Esophagus squamous epithelium (tissue), 5 donors: Measurements from ENCODE around the gene GCLC. TPM values are rescaled to one million over a fixed set of nuclear protein-coding genes. Genes with fewer than 3 reads are reported as not detected.
"Not testable (repeated sequence)": the region's sequence is repeated elsewhere in the genome, so short reads cannot be mapped to it uniquely, and the experiment has no call there.

Source experiments
- DNase-seq: peaks from one replicate; lab custom pipeline; 2025; lab: John Stamatoyannopoulos, UW
- H3K27ac ChIP-seq, 4 donors: fragments of 200-600 bp; sonication (generic); one replicate each; pipeline ENCODE4 v1.5.1; 2016 to 2019; ENCODE audit warnings: mild to moderate bottlenecking in 1 of 4
- H3K27me3 ChIP-seq, 4 donors: fragments of 200-600 bp; sonication (generic); 1 replicate in 3 of 4; 2 replicates in 1 of 4; pipeline versions ENCODE4 v1.5.1 to v1.6.0; 2017 to 2021; ENCODE audit warnings: antibody characterized with exemption in 1 of 4
- H3K36me3 ChIP-seq, 3 donors: fragments of 200-600 bp; sonication (generic); one replicate each; pipeline ENCODE4 v1.5.1; 2016 to 2019
- H3K4me1 ChIP-seq, 3 donors: fragments of 200-600 bp; sonication (generic); one replicate each; pipeline ENCODE4 v1.5.1; 2017 to 2019
- H3K4me3 ChIP-seq, 4 donors: fragments of 200-600 bp; sonication (generic); 1 replicate in 3 of 4; 2 replicates in 1 of 4; pipeline ENCODE4 v1.5.1; 2016 to 2019; ENCODE audit warnings: mild to moderate bottlenecking in 2 of 4, moderate library complexity in 1 of 4
- H3K9me3 ChIP-seq, 3 donors: fragments of 200-600 bp; sonication (generic); one replicate each; pipeline ENCODE4 v1.5.1; 2016 to 2019
- CTCF ChIP-seq, 6 experiments: fragments of 450-650 bp in 4 of 6; fragments of 200-600 bp in 2 of 6; sonication (generic) in 2 of 6; IDR thresholded peaks; one replicate each; pipeline ENCODE4 v1.5.1; 2016 to 2019; ENCODE audit warnings: antibody characterized with exemption in 6 of 6, mild to moderate bottlenecking in 4 of 6, moderate library complexity in 4 of 6
- POLR2A ChIP-seq, 4 donors: fragments of 450-650 bp; IDR thresholded peaks; one replicate each; pipeline ENCODE4 v1.6.1; 2017; ENCODE audit warnings: antibody characterized with exemption in 4 of 4, mild to moderate bottlenecking in 4 of 4, moderate library complexity in 3 of 4
- WGBS, 2 donors: methylation state at CpG; one replicate each; pipeline ENCODE4 v1.1.5; 2018; 5-methylcytosine and 5-hydroxymethylcytosine counted together
- intact Hi-C: fragments of 100-400 bp; cut with DNase I; formaldehyde crosslinking; loops from one replicate; pipeline ENCODE4 v1.15.0; 2022
- total RNA-seq, 4 donors: library from RNA; depleted of rRNA; stranded (reverse); fragments of >200 nt; gene quantifications; one replicate each; pipeline ENCODE4 v1.1.0, GENCODE V29; 2016
- donor health status: DM: yes; HTN: yes; CAD: no.

Gene GCLC
- total RNA-seq, 4 donors from 2014 or later, result 71.0 to 121 (median 105) TPM

- WGBS, 2 donors, result 79 to 85% methylated on average over 5 to 12 of the region's 14 CpGs
- Histone ChIP-seq H3K27me3 (no peaks in the 10 kb centered on the region), H3K27ac (no peak overlapping the region), H3K4me1 (peaks cover 0 to 9% (median 6%) of the 10 kb centered on the region in 3 donors), H3K4me3 (no peak overlapping the region), H3K9me3 (no peaks in the 10 kb centered on the region), H3K36me3 (no peaks in the 10 kb centered on the region)
- intact Hi-C loops, result no loop called here
- no peak for DNase-seq
- no peak for TF ChIP-seq POLR2A (IDR thresholded peaks at IDR 0.05)
- TF ChIP-seq CTCF (IDR thresholded peaks at IDR 0.05), result no peak
Measured at GRCh38 chr6:53573299-53573698, 28.4 kb upstream of the GCLC start.

GRCh38 chr6:53572379-53572778, 27.5 kb upstream of the GCLC start:
- DNase-seq, H3K9me3 ChIP-seq, intact Hi-C loops, H3K36me3 ChIP-seq, H3K27ac ChIP-seq, H3K27me3 ChIP-seq, H3K4me3 ChIP-seq: not testable (repeated sequence)
- peaks cover 0 to 18% (median 9%) of the 10 kb centered on the region in 3 donors for H3K4me1 ChIP-seq
- 92 to 93% methylated on average over 3 of the region's 3 CpGs for WGBS, 2 donors

- Histone ChIP-seq H3K9me3 (no peaks in the 10 kb centered on the region), H3K27ac (peak overlapping the region in 1 of 4 donors; percentile 65), H3K36me3 (no peaks in the 10 kb centered on the region), H3K4me1 (peaks cover 0 to 34% (median 9%) of the 10 kb centered on the region in 3 donors), H3K4me3 (no peak overlapping the region), H3K27me3 (no peaks in the 10 kb centered on the region)
- intact Hi-C loops, result no loop called here
- TF ChIP-seq CTCF (IDR thresholded peaks at IDR 0.05), result no peak
- TF ChIP-seq POLR2A (IDR thresholded peaks at IDR 0.05), result no peak
- 70 to 72% methylated on average over 2 of the region's 2 CpGs for WGBS, 2 donors
- no peak for DNase-seq
Measured at GRCh38 chr6:53568776-53569616, 24.1 kb upstream of the GCLC start.

- Histone ChIP-seq H3K36me3 (no peaks in the 10 kb centered on the region), H3K4me1 (peaks cover 0 to 35% (median 9%) of the 10 kb centered on the region in 3 donors), H3K9me3 (no peaks in the 10 kb centered on the region), H3K27me3 (peaks cover 0 to 4% (median 0%) of the 10 kb centered on the region in 4 donors), H3K27ac (peak overlapping the region in 3 of 4 donors; percentile 18 to 65 (median 32)), H3K4me3 (no peak overlapping the region)
- intact Hi-C loops, result no loop called here
- 22 to 54% methylated on average over 2 of the region's 2 CpGs for WGBS, 2 donors
- TF ChIP-seq POLR2A (IDR thresholded peaks at IDR 0.05) (no peak), CTCF (IDR thresholded peaks at IDR 0.05) (no peak)
- DNase-seq, result no peak
Measured at GRCh38 chr6:53567701-53568100, 22.8 kb upstream of the GCLC start.

- H3K9me3 ChIP-seq, result no peaks in the 10 kb centered on the region
- H3K4me1 ChIP-seq, result peaks cover 0 to 35% (median 9%) of the 10 kb centered on the region in 3 donors
- no peak for TF ChIP-seq CTCF (IDR thresholded peaks at IDR 0.05)
- no peak for TF ChIP-seq POLR2A (IDR thresholded peaks at IDR 0.05)
- intact Hi-C loops, result no loop called here
- no peak for DNase-seq
- peaks cover 0 to 4% (median 0%) of the 10 kb centered on the region in 4 donors for H3K27me3 ChIP-seq
- H3K27ac ChIP-seq, result peak overlapping the region in 1 of 4 donors; percentile 65
- WGBS, 2 donors, result 55 to 69% methylated on average over 3 of the region's 3 CpGs
- no peak overlapping the region for H3K4me3 ChIP-seq
- H3K36me3 ChIP-seq, result no peaks in the 10 kb centered on the region
Measured at GRCh38 chr6:53566755-53567154, 21.9 kb upstream of the GCLC start.
